Epithelial cell of proximal tubule (primary cell): ENCODE data around the gene SERTAD3. TPM values are rescaled to one million over a fixed set of nuclear protein-coding genes. Genes with fewer than 3 reads are reported as not detected.

Source experiments
- DNase-seq: peaks from one replicate; pipeline ENCODE4 v3.0.0-alpha.2; 2011; ENCODE audit warnings: low read depth
- H3K4me3 ChIP-seq: 2 replicates; pipeline ENCODE4 v1.5.1; 2011; ENCODE audit warnings: low read depth, mild to moderate bottlenecking, low read length
- total RNA-seq: library from RNA; depleted of rRNA; stranded (reverse); fragments of >200 nt; gene quantifications from 2 replicates; pipeline ENCODE4 v1.2.3, GENCODE V29; 2015
- TF ChIP-seq, protein P1 (sequence below): conservative IDR thresholded peaks from 2 replicates; pipeline ENCODE4 v1.5.1; 2012; ENCODE audit warnings: low read depth, mild to moderate bottlenecking, low read length

The SERTAD3 gene
- total RNA-seq, 1 donor from 2014 or later: 11.3 TPM

DNA sequence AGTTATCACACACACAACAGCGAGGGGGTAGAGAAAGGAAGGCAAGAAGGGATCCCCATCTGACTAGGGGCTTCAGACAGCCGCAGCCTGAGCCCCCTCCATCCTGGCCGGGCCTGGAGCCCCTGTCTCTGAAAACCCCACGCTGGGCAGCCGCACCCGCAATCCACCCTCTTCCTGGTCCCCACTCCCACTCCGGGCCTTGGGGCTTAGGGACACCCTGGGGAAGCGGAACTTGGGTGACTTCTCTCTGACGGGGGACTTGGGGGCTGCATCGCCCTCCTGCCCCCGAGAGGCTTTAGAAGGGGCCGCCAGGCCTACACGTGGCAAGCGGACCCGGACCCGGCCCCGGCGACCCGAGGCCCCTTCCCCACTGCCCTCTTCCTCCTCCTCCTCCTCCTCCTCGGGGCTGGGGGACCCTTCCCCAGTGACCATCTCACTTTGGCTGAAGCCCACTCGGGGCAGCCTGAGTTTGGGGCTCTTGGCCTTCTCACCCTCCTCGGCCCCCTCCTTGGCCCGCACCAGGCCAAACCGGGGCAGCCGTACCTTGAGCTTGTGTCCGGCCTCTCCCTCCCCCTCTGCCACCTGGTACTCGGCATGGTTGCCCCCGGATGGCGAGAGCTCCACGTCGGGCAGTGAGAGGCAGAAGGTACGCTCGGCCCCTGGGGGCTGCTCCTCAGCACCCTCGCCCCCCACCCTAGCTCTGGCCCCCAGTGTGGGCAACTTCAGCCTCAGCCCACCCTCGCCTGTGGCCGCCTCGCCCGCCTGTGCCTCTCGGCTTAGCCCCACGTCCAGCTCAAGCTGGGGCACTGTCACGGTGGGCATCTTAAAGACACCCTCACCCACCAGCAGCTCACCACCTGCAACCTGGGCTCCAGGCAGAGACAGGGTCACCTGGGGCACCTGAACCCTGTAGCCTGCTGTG is 50.0 kb downstream of the SERTAD3 start:
- TF ChIP-seq, protein P1, sequence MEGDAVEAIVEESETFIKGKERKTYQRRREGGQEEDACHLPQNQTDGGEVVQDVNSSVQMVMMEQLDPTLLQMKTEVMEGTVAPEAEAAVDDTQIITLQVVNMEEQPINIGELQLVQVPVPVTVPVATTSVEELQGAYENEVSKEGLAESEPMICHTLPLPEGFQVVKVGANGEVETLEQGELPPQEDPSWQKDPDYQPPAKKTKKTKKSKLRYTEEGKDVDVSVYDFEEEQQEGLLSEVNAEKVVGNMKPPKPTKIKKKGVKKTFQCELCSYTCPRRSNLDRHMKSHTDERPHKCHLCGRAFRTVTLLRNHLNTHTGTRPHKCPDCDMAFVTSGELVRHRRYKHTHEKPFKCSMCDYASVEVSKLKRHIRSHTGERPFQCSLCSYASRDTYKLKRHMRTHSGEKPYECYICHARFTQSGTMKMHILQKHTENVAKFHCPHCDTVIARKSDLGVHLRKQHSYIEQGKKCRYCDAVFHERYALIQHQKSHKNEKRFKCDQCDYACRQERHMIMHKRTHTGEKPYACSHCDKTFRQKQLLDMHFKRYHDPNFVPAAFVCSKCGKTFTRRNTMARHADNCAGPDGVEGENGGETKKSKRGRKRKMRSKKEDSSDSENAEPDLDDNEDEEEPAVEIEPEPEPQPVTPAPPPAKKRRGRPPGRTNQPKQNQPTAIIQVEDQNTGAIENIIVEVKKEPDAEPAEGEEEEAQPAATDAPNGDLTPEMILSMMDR: no peak
- DNase-seq: no peak
- no peak overlapping the region for H3K4me3 ChIP-seq

DNA sequence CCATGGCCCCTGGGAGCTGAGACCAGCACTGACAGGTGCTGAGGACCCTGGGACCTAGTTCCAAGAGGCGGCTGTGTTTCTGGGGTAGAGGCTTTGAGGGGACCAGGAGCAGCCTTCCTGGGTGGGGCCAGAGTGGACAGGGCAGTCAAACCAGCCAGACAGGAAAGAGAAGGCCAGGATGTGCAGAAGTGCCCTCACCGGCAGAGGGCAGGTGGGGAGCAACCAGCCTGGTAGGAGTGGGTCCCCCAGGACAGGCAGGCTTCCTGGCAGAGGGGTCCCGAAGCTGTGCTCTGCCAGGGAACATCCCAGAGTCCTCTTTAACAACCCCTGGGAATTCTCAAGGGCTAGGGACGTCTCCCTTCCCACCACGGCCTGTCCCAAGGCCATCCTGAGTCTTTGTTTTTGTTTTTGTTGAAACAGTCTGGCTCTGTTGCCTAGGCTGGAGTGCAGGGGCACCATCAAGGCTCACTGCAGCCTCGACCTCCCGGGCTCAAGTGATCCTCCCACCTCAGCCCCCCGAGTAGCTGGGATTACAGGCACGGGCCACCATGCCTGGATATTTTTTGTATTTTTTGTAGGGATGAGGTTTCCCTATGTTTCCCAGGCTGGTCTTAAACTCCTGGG is 51.1 kb downstream of the SERTAD3 start:
- no peak overlapping the region for H3K4me3 ChIP-seq
- TF ChIP-seq, protein P1: peak; percentile 34
- DNase-seq: no peak

DNA sequence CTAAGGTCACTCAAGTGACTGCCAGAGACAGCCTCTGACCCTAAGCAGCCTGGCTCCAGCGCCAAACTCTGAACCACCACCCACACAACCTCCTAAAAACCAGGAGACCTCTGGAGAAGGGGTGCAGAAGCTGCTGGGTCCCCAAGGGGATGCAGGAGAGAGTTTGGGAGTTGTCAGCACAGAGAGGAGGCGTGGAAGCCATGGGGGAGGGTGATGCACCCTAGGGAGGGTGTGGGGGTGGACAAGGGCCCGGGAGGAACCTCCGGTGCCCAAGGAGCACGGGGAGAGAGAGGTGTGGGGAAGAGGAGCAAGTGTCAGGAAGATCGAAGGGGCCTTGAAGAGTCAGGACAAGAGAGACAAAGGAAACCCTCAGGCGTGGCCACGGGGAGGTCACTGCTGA is 52.0 kb downstream of the SERTAD3 start:
- no peak for DNase-seq
- no peak overlapping the region for H3K4me3 ChIP-seq
- TF ChIP-seq, protein P1: no peak

Other genes with a start within 250 kb of the SERTAD3 start
- not detected in 2 replicates for gene TTC9B, start 226.0 kb downstream of the SERTAD3 start, total RNA-seq
- gene CCNP, start 217.6 kb downstream of the SERTAD3 start, total RNA-seq: 0.14 and 0.23 TPM in 2 replicates
- 46.4 and 77.0 TPM in 2 replicates for gene AKT2, start 159.0 kb downstream of the SERTAD3 start, total RNA-seq
- 10.6 and 13.5 TPM in 2 replicates for gene C19orf47, start 95.9 kb downstream of the SERTAD3 start, total RNA-seq
- 148 and 284 TPM in 2 replicates for gene PLD3, start 95.6 kb downstream of the SERTAD3 start, total RNA-seq
- gene HIPK4, start 54.2 kb downstream of the SERTAD3 start, total RNA-seq: not detected in 2 replicates
- gene PRX, start 31.0 kb downstream of the SERTAD3 start, total RNA-seq: 0.80 and 1.3 TPM in 2 replicates
- 14.2 and 14.5 TPM in 2 replicates for gene SERTAD1, start 18.3 kb downstream of the SERTAD3 start, total RNA-seq
- gene BLVRB, start 21.4 kb upstream of the SERTAD3 start, total RNA-seq: 29.0 and 34.0 TPM in 2 replicates
- 0.14 and 0.17 TPM in 2 replicates for gene SPTBN4, start 22.7 kb upstream of the SERTAD3 start, total RNA-seq
- 108 and 113 TPM in 2 replicates for gene SHKBP1, start 132.5 kb upstream of the SERTAD3 start, total RNA-seq
- gene LTBP4, start 157.0 kb upstream of the SERTAD3 start, total RNA-seq: 24.4 and 149 TPM in 2 replicates
- gene NUMBL, start 246.3 kb upstream of the SERTAD3 start, total RNA-seq: 13.3 and 32.0 TPM in 2 replicates